Measurements from ENCODE around the gene ADIPOQ. TPM values are rescaled to one million over a fixed set of nuclear protein-coding genes. Genes with fewer than 3 reads are reported as not detected.

ADIPOQ gene
- total RNA-seq: not detected
- polyA plus RNA-seq: under 1 TPM in 1 of 2 donors, not detected in 1; 0.02 TPM

- TF ChIP-seq JUND (IDR thresholded peaks at IDR 0.05): no peak
- TF ChIP-seq CTCF (IDR thresholded peaks at IDR 0.05; ENCODE audit: low read depth, low read length, missing input control): no peak
- TF ChIP-seq REST (IDR thresholded peaks at IDR 0.05): no peak
- no peak for TF ChIP-seq YY1 (IDR thresholded peaks at IDR 0.05)
- no peak for TF ChIP-seq ATF3 (IDR thresholded peaks at IDR 0.05)
- Histone ChIP-seq H3K9me3 (ENCODE audit: control insufficient read depth in 4 of 4, low read length in 3 of 4) (no peaks in the 10 kb centered on the region), H3K27me3 (ENCODE audit: control insufficient read depth in 4 of 4, insufficient read depth in 4 of 4, low read length in 3 of 4) (no peaks in the 10 kb centered on the region), H3K27ac (ENCODE audit: low read depth in 1 of 2, low read length in 2 of 2) (no peak within 1 kb of the TSS), H3K9ac (ENCODE audit: low read depth in 1 of 2, low read length in 2 of 2) (no peak within 1 kb of the TSS), H3K4me3 (ENCODE audit: low read depth in 1 of 3, low read length in 3 of 3) (no peak within 1 kb of the TSS), H3K4me1 (ENCODE audit: control insufficient read depth in 4 of 4, insufficient read depth in 4 of 4, low read length in 3 of 4) (no peaks in the 10 kb centered on the region), H3K36me3 (ENCODE audit: control insufficient read depth in 4 of 4, insufficient read depth in 3 of 4, low read depth in 1 of 4, low read length in 3 of 4) (no peaks in the 10 kb centered on the region)
- no peak for DNase-seq (ENCODE audit: low spot score)
- 93% methylated on average over 7 of the region's 7 CpGs for WGBS
Measured at GRCh38 chr3:186842426-186843038, at the start of gene ADIPOQ. ADIPOQ (plus strand) TSS chr3:186842710; CDS start chr3:186853059, 10,349 bp downstream.

- Histone ChIP-seq H3K36me3 (ENCODE audit: control insufficient read depth in 4 of 4, insufficient read depth in 3 of 4, low read depth in 1 of 4, low read length in 3 of 4) (peaks cover 0 to 5% (median 4%) of the 10 kb centered on the region in 4 donors), H3K9ac (ENCODE audit: low read depth in 1 of 2, low read length in 2 of 2) (no peak overlapping the region), H3K27ac (ENCODE audit: low read depth in 1 of 2, low read length in 2 of 2) (no peak overlapping the region), H3K27me3 (ENCODE audit: control insufficient read depth in 4 of 4, insufficient read depth in 4 of 4, low read length in 3 of 4) (no peaks in the 10 kb centered on the region), H3K4me1 (ENCODE audit: control insufficient read depth in 4 of 4, insufficient read depth in 4 of 4, low read length in 3 of 4) (no peaks in the 10 kb centered on the region), H3K4me3 (ENCODE audit: low read depth in 1 of 3, low read length in 3 of 3) (no peak overlapping the region), H3K9me3 (ENCODE audit: control insufficient read depth in 4 of 4, low read length in 3 of 4) (no peaks in the 10 kb centered on the region)
- DNase-seq (ENCODE audit: low spot score): no peak
- 87% methylated on average over 3 of the region's 3 CpGs for WGBS
- TF ChIP-seq ATF3 (IDR thresholded peaks at IDR 0.05) (no peak), RXRA (IDR thresholded peaks at IDR 0.05) (no peak), CTCF (IDR thresholded peaks at IDR 0.05; ENCODE audit: low read depth, low read length, missing input control) (no peak), NR2F2 (IDR thresholded peaks at IDR 0.05) (no peak), ZBTB33 (IDR thresholded peaks at IDR 0.05) (no peak), HNF4A (conservative IDR thresholded peaks at IDR 0.05) (no peak), SP1 (IDR thresholded peaks at IDR 0.05) (no peak), JUND (IDR thresholded peaks at IDR 0.05) (no peak)
Measured at GRCh38 chr3:186798239-186798874, 44.2 kb upstream of the ADIPOQ start.

All from liver (tissue), 9 donors.